C4-2B (cell line): Measurements from ENCODE around the gene NDUFA11.
"Not testable (repeated sequence)": the region's sequence is repeated elsewhere in the genome, so short reads cannot be mapped to it uniquely, and the experiment has no call there.

Source experiments
- H3K27ac ChIP-seq: fragments of 450-650 bp; 2 replicates; pipeline ENCODE4 v1.5.1; 2017
- ZFX ChIP-seq: fragments of 450-650 bp; IDR thresholded peaks from 2 replicates; pipeline ENCODE4 v1.6.1; 2017
- TF ChIP-seq, protein P1 (sequence below): fragments of 450-650 bp; conservative IDR thresholded peaks from 2 replicates; pipeline ENCODE4 v1.5.1; 2017; ENCODE audit warnings: mild to moderate bottlenecking

NDUFA11 gene

DNA sequence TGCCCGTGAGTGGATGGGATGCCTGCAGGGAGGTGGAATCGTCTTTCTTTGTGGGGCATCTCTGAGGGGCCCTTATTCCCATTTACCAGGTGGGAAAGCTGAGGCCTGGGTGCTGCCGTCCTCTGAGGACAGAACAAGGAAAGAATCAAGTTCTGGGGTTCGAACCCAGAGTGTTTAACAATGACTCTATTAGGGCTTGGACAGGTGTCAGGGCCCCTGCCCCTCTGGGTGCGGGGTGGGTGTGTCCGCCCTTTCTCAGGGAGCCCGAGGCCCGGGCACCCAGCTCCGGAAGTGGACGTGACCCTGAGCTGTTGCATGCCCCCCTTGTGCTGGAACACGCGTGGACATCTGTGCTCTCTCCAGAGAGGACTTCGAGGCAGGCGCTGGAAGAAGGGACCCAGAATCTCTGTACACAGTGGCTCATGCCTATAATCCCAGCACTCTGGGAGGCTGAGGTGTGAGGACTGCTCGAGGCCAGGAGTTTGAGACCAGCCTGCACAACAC, 10.8 kb downstream of the NDUFA11 start:
- TF ChIP-seq, protein P1, sequence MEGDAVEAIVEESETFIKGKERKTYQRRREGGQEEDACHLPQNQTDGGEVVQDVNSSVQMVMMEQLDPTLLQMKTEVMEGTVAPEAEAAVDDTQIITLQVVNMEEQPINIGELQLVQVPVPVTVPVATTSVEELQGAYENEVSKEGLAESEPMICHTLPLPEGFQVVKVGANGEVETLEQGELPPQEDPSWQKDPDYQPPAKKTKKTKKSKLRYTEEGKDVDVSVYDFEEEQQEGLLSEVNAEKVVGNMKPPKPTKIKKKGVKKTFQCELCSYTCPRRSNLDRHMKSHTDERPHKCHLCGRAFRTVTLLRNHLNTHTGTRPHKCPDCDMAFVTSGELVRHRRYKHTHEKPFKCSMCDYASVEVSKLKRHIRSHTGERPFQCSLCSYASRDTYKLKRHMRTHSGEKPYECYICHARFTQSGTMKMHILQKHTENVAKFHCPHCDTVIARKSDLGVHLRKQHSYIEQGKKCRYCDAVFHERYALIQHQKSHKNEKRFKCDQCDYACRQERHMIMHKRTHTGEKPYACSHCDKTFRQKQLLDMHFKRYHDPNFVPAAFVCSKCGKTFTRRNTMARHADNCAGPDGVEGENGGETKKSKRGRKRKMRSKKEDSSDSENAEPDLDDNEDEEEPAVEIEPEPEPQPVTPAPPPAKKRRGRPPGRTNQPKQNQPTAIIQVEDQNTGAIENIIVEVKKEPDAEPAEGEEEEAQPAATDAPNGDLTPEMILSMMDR = no peak; the same call in 1 of the 2 replicates
- TF ChIP-seq ZFX = no peak
- no peak overlapping the region for H3K27ac ChIP-seq

DNA sequence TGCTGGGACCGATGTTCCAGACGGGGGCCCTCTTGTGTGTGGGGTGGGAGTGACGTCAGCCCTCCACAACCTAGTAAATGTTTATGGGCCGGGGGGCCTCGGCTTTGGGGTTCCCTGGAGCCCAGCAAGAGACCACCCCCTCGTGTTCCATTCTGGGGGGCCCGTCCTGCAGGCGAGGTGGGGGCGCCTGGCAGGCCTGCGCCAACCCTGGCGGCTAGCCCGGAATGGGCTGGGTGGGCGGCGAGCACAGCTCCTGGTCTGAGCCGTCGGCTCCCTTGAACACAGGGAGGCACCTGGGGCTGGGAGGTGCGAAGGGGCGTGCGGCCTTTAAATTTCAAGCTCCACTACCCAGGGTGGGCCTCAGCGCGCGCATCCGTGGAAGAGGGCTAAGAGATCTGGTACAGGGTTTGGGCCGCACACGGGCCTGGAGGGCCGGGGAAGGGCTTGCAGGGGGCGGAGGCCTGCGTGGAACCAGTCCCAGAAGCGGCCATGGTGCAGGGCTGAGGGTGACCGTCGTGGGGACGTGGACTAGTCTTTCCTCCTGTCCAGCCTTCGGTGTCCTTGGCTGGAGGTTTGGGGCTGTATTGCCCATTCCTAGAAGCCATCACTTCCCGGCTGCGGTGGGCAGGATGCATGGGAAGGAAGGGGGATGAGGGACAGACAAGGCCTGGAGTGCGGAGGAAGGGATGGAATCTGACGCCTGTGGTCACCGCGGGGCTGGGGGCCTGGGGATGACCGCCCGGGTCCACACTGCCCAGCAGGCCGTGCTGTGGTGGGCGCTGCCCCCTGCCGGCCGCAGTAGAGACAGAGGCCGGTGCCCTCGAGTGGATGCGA, 11.4 kb downstream of the NDUFA11 start:
- TF ChIP-seq ZFX = no peak
- TF ChIP-seq, protein P1 = no peak; the same call in 1 of the 2 replicates
- no peak overlapping the region for H3K27ac ChIP-seq

DNA sequence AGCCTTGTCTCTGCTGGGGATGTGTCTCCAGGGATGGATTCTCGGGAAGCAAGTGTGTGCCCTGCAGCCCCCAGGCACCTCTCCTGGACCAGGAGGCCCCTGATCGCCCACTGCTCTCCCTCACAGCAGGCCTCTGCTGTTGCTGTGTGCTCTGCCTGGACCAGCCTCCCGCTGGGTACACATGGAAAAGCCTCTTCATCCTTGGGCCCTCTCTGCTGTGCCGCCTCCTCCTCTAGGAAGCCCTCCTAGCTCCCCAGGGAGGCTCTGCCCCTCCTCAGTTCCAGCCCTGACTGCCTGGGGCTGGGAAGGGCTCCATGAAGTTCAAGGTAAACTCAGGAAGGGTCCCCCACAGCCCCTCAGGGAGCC, 12.0 kb downstream of the NDUFA11 start:
- no peak for TF ChIP-seq ZFX
- TF ChIP-seq, protein P1 = no peak
- no peak overlapping the region for H3K27ac ChIP-seq

DNA sequence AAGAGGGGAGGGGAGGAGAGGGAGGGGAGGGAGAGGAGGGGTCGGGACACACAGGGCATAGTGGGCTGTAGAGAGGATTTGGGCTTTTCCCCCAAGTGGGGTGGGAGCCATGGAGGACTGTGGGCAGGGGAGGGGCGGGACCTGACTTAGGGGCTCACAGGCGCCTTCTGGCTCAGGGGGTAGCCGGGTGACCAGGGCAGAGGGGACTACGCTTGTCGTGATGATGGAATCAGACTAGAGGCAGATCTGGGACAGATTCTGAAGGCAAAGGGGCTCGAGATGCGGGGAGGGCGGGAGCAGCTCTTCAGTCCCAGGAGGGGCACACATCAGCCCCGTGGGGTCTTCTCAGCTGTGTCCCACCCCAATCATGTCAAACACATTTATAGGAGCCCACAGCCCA, 13.5 kb downstream of the NDUFA11 start:
- no peak for TF ChIP-seq ZFX
- TF ChIP-seq, protein P1 = no peak

DNA sequence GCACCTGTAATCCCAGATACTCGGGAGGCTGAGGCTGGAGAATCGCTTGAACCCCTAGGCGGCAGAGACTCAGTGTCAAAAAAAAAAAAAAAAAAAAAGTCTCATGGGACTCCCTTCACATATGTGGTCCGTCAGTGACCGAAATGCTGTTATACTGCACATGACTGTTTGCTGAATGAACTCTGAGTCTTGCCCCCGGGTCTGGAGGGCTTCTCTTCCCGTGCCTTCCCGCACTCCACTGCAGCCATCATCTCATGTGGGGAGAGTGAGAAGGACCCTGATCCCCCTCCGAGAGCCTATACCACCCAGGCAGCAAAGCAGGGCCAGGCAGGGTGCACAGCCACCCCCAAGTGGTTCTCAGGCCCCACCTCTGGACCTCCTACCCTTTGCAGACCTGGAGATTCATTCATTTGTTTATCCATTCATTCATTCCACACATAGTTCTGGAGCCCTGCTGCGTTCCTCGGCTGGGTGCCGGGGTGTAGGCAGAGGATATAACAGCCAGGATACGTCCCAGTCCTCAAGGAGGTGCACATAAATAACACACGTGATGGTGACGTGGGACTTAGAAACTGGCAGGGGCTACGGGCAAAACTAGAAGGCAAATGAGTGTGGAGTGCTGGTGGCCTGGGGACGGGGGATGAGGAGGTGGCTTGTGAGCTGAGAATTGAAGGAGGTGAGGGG, 14.2 kb downstream of the NDUFA11 start:
- TF ChIP-seq ZFX = no peak
- TF ChIP-seq, protein P1 = no peak
- no peak overlapping the region for H3K27ac ChIP-seq

More for the DNA sequence above, 13.5 kb downstream of the NDUFA11 start:
- no peak overlapping the region for H3K27ac ChIP-seq

DNA sequence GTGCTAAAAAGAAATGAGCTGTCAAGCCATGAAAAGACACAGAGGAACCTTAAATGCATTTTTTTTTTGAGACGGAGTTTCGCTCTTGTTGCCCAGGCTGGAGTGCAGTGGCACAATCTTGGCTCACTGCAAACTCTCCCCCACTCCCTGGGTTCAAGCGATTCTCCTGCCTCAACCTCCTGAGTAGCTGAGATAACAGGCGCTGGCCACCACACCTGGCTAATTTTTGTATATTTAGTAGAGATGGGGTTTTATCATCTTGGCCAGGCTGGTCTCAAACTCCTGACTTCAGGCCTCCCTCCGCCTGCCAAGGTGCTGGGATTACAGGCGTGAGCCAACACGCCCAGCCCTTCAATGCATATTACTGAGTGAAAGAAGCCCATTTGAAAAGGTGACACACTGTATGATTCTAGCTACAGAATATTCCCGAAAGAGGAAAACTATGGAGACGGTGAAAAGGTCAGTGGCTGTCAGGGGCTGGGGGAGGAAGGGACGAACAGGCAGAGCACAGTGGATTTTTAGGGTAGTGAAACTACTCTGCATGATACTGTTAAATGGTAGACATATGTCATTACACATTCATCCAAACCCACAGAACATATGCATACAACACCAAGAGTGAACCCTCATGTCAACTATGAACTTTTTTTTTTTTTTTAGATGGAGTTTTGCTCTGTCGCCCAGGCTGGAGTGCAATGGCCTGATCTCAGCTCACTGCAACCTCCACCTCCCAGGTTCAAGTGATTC, 19.4 kb downstream of the NDUFA11 start:
- not testable (repeated sequence) for H3K27ac ChIP-seq

DNA sequence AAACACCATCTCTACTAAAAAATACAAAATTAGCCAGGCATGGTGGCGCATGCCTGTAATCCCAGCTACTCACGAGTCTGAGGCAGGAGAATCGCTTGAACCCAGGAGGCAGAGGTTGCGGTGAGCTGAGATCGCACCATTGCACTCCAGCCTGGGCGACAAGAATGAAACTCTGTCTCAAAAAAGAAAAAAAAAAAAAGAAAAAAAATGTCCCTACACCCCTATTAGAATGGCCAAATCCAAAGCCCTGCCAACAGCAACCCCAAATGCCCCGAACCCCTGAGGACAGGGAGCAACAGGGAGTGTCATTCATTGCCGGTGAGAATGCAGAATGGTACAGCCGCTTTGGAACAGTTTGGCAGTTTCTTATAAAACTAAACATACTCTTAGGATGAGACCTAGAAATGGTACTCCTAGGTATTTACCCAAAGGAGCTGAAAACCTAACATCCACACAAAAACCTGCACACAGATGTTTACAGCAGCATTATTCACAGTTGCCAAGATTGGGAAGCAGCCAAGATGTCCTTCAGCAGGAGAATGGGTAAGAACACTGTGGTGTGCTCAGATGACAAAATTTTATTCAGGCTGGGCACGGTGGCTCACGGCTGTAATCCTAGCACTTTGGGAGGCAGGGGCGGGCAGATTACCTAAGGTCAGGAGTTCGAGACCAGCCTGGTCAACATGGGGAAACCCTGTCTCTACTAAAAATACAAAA, 20.3 kb downstream of the NDUFA11 start:
- H3K27ac ChIP-seq = not testable (repeated sequence)
